HG03565 (cell line): ENCODE measurements around the gene ERV3-1.
"Not testable (repeated sequence)": the region's sequence is repeated elsewhere in the genome, so short reads cannot be mapped to it uniquely, and the experiment has no call there.

Source experiments
- ATAC-seq: cut with Tn5 transposase; IDR thresholded peaks from one replicate; pipeline ENCODE4 v1.9.1; 2021; ENCODE audit warnings: mild to moderate bottlenecking, moderate library complexity; ENCODE audit not compliant: unreplicated experiment

The ERV3-1 gene

GRCh38 chr7:65001291-65001814 is 5.1 kb downstream of the ERV3-1 start:
- ATAC-seq, result no peak

- peak; percentile 63 for ATAC-seq
These were observed 7.1 kb downstream of the ERV3-1 start for GRCh38 chr7:64999165-65000004.

GRCh38 chr7:64998865-64999164 is 7.7 kb downstream of the ERV3-1 start:
- no peak for ATAC-seq

- ATAC-seq, result no peak
These were observed 8.5 kb downstream of the ERV3-1 start for GRCh38 chr7:64997927-64998391.

GRCh38 chr7:64997164-64997908 is 9.2 kb downstream of the ERV3-1 start:
- no peak for ATAC-seq

- ATAC-seq, result no peak
These were observed 10.2 kb downstream of the ERV3-1 start for GRCh38 chr7:64996305-64996704.

- no peak for ATAC-seq
These were observed 12.6 kb downstream of the ERV3-1 start for GRCh38 chr7:64993901-64994300.

GRCh38 chr7:64992971-64993370 is 13.5 kb downstream of the ERV3-1 start:
- no peak for ATAC-seq

- no peak for ATAC-seq
These were observed 15.6 kb downstream of the ERV3-1 start, which contains the start of gene ZNF117 for GRCh38 chr7:64990936-64991335. Gene ZNF117 (minus strand): TSS chr7:64991036.

GRCh38 chr7:64990216-64990615 is 16.3 kb downstream of the ERV3-1 start:
- ATAC-seq, result no peak

- ATAC-seq, result no peak
These were observed 27.8 kb downstream of the ERV3-1 start for GRCh38 chr7:64978497-64979203.

- ATAC-seq, result no peak
These were observed 40.9 kb downstream of the ERV3-1 start for GRCh38 chr7:64965594-64965993.

GRCh38 chr7:64959072-64959747 is 47.3 kb downstream of the ERV3-1 start:
- no peak for ATAC-seq

GRCh38 chr7:64951250-64951848 is 55.1 kb downstream of the ERV3-1 start:
- peak; percentile 75 for ATAC-seq

- ATAC-seq, result not testable (repeated sequence)
These were observed 55.8 kb downstream of the ERV3-1 start for GRCh38 chr7:64950673-64951072.

- ATAC-seq, result not testable (repeated sequence)
These were observed 57.7 kb downstream of the ERV3-1 start for GRCh38 chr7:64948774-64949173.

GRCh38 chr7:64947252-64948000 is 59.1 kb downstream of the ERV3-1 start:
- ATAC-seq, result no peak

GRCh38 chr7:64946772-64947171 is 59.7 kb downstream of the ERV3-1 start:
- no peak for ATAC-seq

- ATAC-seq, result no peak
These were observed 60.8 kb downstream of the ERV3-1 start for GRCh38 chr7:64945503-64946175.
